Adipose tissue (tissue), 3 donors: ENCODE results near the gene COL19A1. TPM values are rescaled to one million over a fixed set of nuclear protein-coding genes. Genes with fewer than 3 reads are reported as not detected.
"Not testable (repeated sequence)": the region's sequence is repeated elsewhere in the genome, so short reads cannot be mapped to it uniquely, and the experiment has no call there.

ENCODE experiments used
- H3K27ac ChIP-seq: one replicate; pipeline ENCODE4 v1.5.1; 2013; ENCODE audit warnings: low read depth, low read length
- WGBS, 3 donors: extraction: QIAGEN DNeasy Blood & Tissue Kit; methylation state at CpG; one replicate each; pipeline ENCODE4 v1.1.7; 2013; 5-methylcytosine and 5-hydroxymethylcytosine counted together
- polyA plus RNA-seq, 3 donors: library from polyadenylated mRNA; stranded (reverse); fragments of 200-250 nt; gene quantifications; one replicate each; pipeline ENCODE4 v1.2.3, GENCODE V29; 2013
- donor health status: healthy with polysubstance abuse.
- donor health status: Bipolar disorder and iron deficiency.
- donor health status: healthy.

Gene COL19A1
- polyA plus RNA-seq, 3 donors = 0.09 TPM; not detected in 2

DNA sequence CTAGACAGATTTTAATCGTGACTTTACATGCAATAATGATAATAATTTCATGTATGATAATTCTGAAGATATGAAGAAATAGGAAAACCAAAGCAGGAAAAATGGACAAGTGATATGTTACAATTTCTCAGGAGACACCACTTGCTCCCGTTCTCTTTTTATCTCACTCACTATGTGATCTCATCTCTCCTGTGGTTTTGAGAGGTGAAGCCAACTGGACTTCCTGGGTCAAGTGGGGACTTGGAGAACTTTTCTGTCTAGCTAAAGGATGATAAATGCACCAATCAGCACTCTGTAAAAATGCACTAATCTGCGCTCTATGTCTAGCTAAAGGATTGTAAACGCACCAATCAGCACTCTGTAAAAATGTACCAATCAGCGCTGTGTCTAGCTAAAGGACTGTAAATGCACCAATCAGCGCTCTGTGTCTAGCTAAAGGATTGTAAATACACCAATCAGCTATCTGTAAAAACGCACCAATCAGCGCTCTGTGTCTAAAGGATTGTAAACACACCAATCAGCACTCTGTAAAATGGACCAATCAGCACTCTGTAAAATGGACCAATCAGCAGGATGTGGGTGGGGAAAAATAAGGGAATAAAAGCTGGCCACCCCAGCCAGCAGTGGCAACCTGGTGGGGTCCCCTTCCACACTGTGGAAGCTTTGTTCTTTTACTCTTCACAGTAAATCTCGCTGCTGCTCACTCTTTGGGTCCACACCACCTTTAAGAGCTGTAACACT is 23.0 kb downstream of the COL19A1 start:
- 81 to 90% (median 88%) methylated on average over 9 of the region's 9 CpGs for WGBS, 3 donors
- H3K27ac ChIP-seq = not testable (repeated sequence)

DNA sequence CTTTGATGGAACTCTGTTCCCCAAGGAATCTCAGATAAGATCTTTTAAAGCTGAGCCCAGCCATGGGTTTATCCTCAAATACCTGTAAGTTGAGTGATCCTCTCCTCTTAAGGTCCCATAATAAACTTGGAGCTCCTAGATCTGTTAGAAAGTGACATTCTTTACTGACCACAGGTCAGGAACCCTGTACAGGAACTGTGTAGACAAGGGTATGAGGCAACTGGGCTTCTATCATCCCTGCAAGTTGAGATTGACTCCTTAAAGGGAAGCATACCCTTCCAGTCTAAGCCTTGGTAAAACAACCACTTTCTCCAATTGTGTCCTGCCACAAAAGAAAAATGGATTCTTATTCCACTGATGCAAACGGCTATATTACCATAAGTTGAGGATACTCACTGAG is 26.2 kb downstream of the COL19A1 start:
- H3K27ac ChIP-seq = not testable (repeated sequence)
- WGBS, 3 donors = 51 to 73% (median 60%) methylated on average over 1 of the region's 1 CpG

DNA sequence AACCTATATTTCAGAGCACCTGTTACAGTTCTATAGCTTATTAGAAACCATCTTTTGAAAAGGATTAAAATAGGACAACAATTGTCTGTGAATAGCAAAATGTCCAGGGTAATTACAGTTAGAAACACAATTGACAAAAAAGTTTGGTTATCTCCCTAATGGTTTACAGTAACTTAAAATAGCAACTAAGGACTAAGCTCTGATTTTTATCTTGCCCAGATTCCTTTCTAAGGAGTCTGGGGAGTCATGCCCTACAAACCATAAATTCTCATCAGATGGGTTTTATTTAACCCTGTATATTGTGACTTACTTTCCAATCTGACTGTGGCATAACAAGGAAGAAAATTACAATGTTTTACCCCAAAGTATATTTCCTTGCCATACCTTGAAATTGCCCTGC is 26.9 kb downstream of the COL19A1 start:
- not testable (repeated sequence) for H3K27ac ChIP-seq

DNA sequence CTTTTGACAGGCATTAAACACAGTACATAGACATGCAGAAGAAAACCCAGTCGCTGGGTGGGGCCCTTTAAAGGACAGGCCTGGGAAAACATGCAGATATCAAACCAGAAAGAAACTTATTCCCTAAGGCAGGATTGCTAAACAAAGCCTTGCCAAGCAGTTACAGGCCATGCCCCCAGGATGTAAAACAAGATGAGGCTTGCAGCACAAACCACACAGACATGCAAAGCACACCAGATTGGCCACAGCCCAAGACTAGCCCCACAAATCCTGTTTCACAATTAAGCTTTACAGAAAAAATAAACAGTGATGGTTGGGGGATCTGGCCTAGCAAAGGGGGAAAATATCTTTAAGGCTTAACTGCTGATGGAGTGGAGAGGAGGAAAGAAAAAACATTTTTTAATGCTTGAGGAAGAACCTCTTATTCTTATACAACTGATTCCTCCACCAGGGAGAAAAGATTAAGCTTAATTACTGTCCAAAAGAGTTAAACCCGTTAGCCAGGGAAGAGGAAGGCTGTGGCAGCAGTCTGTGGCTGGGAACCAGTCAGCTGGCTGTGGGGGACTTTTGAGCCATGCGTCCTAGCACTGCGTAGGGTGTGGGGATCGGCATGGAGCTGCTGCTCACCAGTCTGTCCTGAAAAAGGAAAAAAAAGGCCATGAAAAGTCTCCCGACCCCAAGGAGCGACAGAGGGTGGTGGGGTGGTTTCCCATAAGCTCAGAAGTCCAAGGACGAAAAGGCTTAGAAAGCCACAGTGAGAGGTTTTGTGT is 28.4 kb downstream of the COL19A1 start:
- no peak overlapping the region for H3K27ac ChIP-seq

DNA sequence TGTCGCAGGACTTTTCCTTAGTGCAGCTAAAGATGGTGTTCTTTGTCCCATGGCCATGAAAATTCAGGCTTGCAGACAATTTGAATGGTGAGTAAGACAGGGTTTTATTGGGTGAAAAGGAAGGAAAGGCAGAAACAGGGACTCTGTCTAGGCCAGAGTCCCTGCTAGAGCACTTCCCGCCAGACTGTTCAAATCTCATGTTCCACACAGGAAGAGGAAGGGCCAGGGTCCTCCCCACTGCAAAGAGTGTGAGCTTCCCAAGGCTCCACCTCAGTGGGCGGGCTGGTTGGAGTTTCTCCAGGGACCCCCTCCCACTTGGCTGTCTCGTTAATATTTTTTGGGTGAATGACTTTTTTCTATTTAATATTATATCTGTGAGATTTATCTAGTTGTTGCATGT is 29.0 kb downstream of the COL19A1 start:
- H3K27ac ChIP-seq = no peak overlapping the region
- 90 to 97% (median 91%) methylated on average over 4 of the region's 4 CpGs for WGBS, 3 donors

More for the DNA sequence above, 28.4 kb downstream of the COL19A1 start:
- WGBS, 3 donors = 74 to 80% (median 80%) methylated on average over 8 of the region's 8 CpGs

DNA sequence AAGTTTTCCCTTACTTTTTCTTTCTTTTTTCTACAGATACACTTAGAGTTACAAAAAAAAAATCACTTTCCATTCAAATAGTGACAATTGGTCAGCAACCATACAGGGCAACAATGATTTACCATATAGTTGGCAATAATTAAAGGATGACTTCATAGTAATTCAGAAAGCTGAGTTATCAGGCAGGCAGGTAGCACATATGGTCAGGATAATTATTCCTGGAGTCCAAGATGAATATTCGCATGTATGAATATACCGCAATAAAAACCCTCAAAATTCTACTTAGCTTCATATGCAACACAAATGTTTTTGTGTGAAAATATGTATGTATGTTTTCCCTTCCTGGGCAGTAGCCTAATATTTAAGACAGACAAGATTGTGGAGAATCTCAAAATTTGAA is 34.5 kb downstream of the COL19A1 start:
- 95 to 97% (median 97%) methylated on average over 2 of the region's 2 CpGs for WGBS, 3 donors
- H3K27ac ChIP-seq = no peak overlapping the region

DNA sequence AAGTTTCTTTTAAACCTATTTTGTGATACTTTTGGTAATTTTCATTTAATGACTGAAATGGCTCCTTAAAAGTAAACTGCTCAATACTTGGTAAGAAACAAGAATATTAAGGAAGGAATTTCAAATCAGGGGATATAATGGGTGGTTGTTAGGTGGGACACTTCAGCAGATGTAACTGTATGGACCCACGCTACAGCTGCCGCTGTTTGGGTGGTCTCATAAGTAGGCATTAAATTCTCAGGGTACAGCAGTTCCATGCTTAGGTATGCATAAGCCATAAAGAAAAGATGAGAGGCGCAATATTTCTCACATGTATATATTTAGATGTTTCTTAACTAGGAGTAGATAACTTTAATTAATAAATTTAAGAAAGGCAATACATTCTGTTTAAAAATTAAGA is 35.0 kb downstream of the COL19A1 start:
- 93 to 99% (median 94%) methylated on average over 3 of the region's 3 CpGs for WGBS, 3 donors
- H3K27ac ChIP-seq = no peak overlapping the region

DNA sequence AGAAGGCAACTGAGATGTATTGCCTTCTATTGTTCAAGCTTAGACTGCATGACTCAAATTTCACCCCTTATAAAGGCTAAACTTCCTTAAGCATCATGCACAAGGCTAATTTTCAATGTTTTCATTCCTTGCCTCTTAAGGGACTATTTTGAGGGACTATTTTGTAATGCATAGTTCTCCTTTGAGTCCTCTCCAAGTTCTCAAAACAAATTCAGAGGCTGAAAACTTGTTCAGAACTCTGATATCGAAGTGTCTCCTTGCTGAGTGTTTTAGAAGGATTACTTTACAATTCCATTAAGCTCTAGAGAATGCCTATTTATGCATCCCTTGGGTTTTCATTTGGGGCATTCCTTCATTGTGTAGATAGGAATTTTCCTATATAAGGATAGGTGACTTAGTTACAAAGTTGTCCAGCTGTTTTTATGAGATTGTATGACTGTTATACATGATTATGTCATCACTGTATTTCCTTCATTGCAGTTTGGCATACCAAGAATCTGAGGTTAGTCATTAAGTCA is 41.7 kb downstream of the COL19A1 start:
- WGBS, 3 donors = 67 to 82% (median 74%) methylated on average over 1 of the region's 1 CpG
- H3K27ac ChIP-seq = no peak overlapping the region

DNA sequence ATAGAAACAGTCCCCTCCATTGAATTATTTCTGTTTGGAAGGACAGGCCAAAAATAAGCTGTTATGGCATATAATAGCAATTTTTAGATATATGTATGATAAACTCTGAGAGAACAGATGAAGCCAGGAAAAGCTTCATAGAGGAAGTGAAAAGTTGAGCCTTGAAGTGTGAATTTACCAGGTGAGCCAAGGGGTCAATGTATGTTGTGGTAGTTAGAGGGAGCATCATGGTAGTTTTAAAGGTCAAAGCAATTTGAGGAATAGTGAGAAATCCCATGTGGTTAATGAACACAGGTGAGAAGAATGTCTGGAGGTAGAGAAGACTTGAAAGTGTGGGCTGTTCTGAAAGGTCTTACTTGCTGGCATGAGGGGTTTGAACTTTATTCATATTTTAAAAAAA is 47.0 kb downstream of the COL19A1 start:
- no peak overlapping the region for H3K27ac ChIP-seq

DNA sequence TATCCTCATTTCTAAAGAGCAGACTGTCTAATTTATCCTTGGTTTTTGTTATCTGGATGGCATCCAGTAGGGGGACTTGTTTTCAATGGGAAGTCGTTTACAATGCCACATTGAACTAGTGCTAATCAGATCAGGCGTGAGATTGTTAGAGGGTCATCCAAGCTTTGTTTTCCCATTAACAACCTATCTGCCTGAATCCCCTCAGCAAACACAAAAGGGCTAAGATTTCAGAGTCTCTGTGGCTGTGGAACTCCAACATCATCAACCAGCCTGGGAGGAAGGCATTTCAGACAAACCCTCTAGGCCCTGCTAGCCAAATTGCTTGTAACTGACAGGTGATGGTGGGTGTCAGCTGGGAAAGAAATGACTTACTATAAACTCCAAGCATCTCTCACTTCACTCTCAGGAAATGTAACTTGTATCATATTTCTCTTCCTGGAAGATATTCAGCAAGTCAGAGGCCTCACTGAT is 47.7 kb downstream of the COL19A1 start:
- WGBS, 3 donors = 61 to 64% (median 62%) methylated on average over 2 of the region's 2 CpGs
- no peak overlapping the region for H3K27ac ChIP-seq

DNA sequence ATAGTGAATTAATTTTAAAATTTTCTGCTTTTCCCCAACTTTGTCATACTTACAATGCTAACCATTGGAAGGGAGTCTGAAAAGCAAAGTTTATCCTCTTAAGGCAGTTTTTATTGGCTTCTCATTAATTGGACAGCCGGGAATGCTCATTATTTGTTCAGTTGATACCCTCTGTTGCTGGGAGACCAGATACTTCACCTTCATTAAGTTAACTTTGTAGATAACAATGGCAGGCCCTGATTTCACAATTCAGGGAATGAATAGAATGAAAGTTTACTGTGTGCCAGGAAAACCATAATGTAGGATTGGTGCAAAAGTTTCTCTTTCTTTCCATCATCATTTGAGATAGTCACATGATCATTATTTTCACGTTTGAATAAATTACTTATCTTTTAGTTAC is 49.0 kb downstream of the COL19A1 start:
- no peak overlapping the region for H3K27ac ChIP-seq
- 28 to 78% (median 63%) methylated on average over 2 of the region's 2 CpGs for WGBS, 3 donors

DNA sequence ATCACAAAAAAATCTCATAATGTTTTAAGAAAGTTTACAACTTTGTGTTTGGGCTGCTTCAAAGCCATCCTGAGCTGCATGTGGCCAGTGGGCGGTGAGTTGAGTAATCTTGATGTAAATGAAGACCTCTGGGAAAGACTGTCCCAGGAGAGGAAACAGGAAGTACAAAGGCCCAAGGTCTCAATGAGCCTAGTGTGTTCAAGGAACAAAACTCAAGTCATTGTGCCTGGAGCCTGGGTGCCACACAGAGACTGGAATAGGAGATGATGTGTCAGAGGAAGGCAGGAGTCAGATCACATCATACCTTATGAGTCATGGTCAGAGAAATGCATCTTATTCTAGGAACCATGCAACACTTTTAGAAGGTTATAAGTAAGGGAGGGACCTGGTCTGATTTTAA is 51.5 kb downstream of the COL19A1 start:
- no peak overlapping the region for H3K27ac ChIP-seq
- 72 to 88% (median 72%) methylated on average over 1 of the region's 1 CpG for WGBS, 3 donors

DNA sequence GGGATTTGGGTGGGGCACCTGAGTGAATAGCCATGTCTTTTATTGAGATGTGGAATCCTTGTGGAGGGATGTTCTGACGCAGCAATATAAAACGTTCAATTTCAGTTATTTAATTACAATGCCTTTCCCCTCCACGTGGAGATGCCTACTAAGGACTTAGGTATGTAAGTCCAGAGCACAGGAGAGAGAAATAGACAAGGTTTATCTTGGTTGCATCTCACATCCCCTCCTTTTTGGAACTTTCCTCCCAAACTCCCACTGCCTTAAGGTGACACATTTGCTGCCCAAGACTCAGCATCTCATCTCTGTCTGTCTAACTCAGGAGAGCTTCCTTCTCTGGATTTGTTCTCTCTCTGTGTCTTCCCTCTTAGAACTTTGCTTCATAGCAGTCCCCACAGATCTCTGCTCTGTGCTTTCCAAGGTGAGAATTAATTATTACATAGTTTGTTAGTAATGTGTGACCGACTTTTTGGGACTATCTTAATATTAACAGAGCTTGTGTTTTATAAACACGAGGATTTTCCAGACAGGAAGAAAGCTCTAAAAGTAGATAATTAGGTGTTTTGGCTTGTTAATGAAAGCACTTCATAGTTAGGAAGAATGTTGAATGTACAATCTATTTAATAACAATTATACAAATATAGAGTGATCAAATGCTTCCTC is 52.6 kb downstream of the COL19A1 start:
- 62 to 74% (median 70%) methylated on average over 5 of the region's 5 CpGs for WGBS, 3 donors
- H3K27ac ChIP-seq = no peak overlapping the region

DNA sequence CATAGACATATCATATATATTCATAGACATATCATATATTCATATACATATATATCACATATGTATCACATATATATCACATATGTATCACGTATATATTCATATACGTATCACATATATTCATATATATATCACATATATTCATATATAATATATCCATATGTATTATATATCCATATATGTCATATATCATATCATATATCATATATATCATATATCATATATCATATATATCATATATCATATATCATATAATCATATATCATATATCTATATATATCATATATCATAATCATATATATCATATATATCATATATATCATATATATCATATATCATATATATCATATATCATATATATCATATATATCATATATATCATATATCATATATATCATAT is 54.7 kb downstream of the COL19A1 start:
- WGBS, 3 donors = 97 to 99% (median 98%) methylated on average over 2 of the region's 2 CpGs
- H3K27ac ChIP-seq = not testable (repeated sequence)

DNA sequence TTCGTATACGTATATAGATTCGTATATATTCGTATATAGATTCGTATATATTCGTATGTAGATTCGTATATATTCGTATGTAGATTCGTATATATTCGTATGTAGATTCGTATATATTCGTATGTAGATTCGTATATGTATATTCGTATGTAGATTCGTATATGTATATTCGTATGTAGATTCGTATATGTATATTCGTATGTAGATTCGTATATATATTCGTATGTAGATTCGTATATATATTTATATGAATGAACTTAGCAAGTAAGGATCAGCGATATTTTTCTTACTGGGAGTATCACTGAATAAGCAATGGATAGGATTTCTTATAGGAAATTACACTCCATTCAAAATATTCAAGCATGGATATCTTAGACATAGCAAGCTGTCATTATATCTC is 55.3 kb downstream of the COL19A1 start:
- H3K27ac ChIP-seq = not testable (repeated sequence)
- 94 to 97% (median 95%) methylated on average over 22 of the region's 22 CpGs for WGBS, 3 donors

DNA sequence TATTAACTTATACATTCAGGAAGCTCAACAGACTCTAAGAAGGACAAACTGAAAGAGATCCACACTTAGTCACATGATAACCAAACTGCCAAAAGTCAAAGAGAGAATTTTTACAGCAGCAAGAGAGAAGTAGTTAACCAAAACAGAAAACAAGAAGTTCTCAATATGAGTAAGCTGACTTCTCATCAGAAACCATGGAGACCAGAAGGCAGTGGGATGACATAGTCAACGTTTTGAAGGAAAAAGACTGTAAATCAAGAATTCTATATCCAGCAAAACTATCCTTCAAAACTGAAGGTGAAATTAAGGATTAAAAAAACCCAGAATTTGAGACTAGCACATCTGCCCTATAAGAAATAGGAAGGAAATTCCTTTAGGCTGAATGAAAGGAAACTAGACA is 60.4 kb downstream of the COL19A1 start:
- H3K27ac ChIP-seq = no peak overlapping the region
- 67 to 71% (median 67%) methylated on average over 1 of the region's 1 CpG for WGBS, 3 donors

DNA sequence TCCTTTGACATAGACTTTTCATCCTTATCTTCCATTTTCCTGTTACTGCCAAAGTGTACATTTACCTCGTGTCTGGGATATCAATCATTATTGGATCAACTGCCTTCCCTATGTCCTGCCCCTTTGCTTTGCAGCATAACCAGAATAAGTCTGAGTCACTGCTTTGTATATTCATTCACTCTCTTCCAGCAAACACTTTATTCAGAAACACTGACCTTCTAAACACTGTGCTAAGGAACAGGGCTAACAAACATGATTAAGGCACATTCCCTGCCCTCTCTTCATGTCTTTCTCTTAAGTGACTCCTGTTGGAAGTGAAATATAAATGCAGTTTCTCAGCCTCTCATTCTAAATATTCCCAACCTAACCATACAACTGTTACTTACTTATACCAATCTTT is 66.9 kb downstream of the COL19A1 start:
- 6 to 11% (median 9%) methylated on average over 1 of the region's 1 CpG for WGBS, 3 donors
- H3K27ac ChIP-seq = no peak overlapping the region

DNA sequence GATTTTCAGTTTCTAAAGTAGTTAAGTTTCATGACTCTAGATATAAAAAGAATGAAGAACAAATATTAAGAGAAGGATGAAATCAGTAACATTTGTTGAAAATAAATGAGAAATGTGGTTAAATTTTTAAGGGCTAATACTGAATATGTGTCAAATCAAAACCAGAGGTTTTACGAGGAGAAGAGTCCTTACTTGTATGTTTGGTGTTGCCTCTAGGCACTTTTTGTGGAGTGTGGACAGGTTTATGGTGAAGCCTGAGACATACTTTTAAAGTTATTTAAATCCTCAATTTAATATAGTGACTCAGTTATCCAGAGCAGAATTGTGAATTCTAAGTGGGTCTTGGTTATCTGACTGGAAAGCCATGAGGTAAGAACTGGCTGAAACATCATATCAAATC is 68.7 kb downstream of the COL19A1 start:
- no peak overlapping the region for H3K27ac ChIP-seq
- 77 to 98% (median 88%) methylated on average over 1 of the region's 1 CpG for WGBS, 3 donors

DNA sequence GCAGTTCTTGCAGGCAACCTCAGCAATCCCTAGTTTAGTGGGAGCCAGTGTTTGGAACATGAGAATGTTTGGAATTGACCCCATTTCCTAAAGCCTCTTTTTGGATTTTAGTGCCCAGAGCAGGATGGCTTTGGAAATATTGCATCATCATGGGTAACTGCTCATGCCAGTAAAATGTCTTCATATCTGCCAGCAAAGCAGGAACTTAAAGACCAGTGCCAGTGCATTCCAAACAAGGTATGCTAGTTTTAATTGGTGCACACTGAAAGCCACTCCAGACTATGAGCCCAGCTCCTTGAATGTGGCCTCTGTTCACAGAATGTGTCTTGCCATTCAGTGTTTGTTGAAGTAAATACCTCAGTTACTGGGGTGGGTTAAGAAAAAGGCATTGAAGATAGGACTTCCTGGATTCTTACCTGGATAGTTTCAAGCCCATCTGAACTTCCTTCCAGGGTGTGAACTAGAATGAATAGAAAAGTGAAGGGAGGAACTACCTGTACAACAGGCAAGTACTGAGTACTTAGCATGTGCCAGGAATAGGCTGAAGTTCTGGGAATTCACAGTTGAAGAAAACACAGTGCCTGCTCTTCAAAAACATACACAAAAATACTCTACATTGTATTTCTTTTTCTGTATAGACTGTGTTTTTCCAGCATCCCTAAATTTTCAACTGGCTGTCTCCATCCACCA is 70.5 kb downstream of the COL19A1 start:
- H3K27ac ChIP-seq = no peak overlapping the region
